ENCODE data around the gene KLHL17. TPM values are rescaled to one million over a fixed set of nuclear protein-coding genes. Genes with fewer than 3 reads are reported as not detected.
"Not testable (repeated sequence)": the region's sequence is repeated elsewhere in the genome, so short reads cannot be mapped to it uniquely, and the experiment has no call there.

The KLHL17 gene
- polyA plus RNA-seq, 6 donors from 2014 or later, result 0.70 to 1.8 (median 1.4) TPM; not detected in 1

DNA sequence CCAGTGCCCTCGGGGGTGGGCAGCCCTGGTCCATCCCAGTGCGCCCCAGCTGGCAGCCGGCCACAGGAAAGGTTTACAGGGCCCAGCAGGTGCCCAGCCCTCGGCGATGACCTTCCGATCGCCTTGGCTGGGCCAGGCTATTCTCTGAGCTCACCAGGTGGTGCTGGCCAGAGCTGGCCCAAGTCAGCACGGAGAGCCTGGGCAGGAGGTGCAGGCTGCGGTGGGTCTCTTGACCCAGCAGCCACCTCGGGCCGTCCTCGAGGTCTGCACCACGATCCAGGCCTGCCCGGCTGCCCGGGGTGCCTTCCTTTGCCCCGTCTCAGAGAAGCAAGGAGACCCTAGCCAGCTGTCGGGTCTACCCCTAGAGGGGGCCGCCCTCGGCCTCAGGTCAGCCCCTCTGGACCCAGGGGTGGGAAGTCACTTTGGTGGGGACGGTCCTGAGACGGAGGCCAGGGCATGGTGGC, 21.1 kb downstream of the KLHL17 start:
- Mint-ChIP-seq H3K27me3 (peaks cover 8 to 53% (median 27%) of the 10 kb centered on the region in 3 donors), H3K4me1 (peaks cover 0 to 4% (median 4%) of the 10 kb centered on the region in 3 donors), H3K27ac (no peak overlapping the region), H3K4me3 (no peak overlapping the region), H3K36me3 (no peaks in the 10 kb centered on the region), H3K9me3 (no peaks in the 10 kb centered on the region)
- ATAC-seq (ENCODE audit: low read depth in 2 of 2), result no peak
- DNase-seq, result no peak

- Mint-ChIP-seq H3K4me3 (no peak within 1 kb of the TSS), H3K27ac (no peak within 1 kb of the TSS), H3K27me3 (peaks cover 8 to 54% (median 27%) of the 10 kb centered on the region in 3 donors), H3K4me1 (peaks cover 0 to 4% (median 4%) of the 10 kb centered on the region in 3 donors), H3K36me3 (no peaks in the 10 kb centered on the region), H3K9me3 (no peaks in the 10 kb centered on the region)
- DNase-seq, result no peak
- ATAC-seq (ENCODE audit: low read depth in 2 of 2), result no peak
These were observed 21.7 kb downstream of the KLHL17 start, which contains the start of gene PERM1 for GRCh38 chr1:981955-982558. TSS of gene PERM1 (minus strand) at chr1:982093. CDS start at chr1:981029, 1,064 bp downstream.

DNA sequence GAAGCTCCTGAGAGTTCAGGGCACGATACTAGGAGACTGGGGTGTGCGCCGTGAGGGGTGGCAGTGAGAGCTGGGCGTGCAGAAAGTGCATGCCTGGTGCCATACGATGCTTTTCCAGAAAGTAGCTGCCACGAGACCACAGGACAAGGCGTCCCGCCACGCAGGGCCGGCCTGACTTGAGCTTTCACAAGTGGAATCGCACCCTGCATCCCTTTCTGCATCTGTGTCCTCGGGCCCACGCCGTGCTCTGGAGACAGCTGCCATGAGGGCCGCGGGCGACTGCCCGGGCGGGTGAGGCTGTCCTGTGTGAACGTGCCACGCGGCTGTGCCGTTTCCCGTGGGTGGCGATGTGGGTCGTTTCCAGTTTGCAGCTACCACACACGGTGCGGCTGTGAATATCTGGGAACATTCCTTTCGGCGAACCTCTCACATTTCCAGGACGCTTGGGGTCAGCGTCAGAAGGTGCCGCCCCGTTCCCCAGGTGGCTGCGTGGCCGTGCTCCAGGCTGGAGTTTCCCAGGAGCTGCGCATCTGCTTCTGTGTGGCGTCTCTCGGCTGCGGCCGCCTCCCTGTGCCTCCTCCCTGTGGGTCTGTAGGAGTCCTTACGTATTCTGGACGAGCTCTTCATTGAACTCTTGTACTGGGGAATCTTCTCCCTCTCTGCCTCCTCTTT, 22.5 kb downstream of the KLHL17 start:
- Mint-ChIP-seq H3K27me3 (peaks cover 10 to 60% (median 26%) of the 10 kb centered on the region in 3 donors), H3K9me3 (peaks cover 0 to under 1% (median 0%) of the 10 kb centered on the region in 7 donors), H3K27ac (no peak overlapping the region), H3K4me1 (peaks cover 0 to 4% (median 4%) of the 10 kb centered on the region in 3 donors), H3K36me3 (no peaks in the 10 kb centered on the region), H3K4me3 (no peak overlapping the region)
- DNase-seq (no peak), ATAC-seq (ENCODE audit: low read depth in 2 of 2) (no peak)

- H3K36me3 Mint-ChIP-seq, result peaks cover 0 to 2% of the 10 kb centered on the region in 2 donors
- peak overlapping the region in 2 of 6 donors; percentile 30 to 54 for H3K27ac Mint-ChIP-seq
- no peaks in the 10 kb centered on the region for H3K4me1 Mint-ChIP-seq
These were observed 23.6 kb downstream of the KLHL17 start for GRCh38 chr1:983798-984475.

GRCh38 chr1:984476-984814, 24.1 kb downstream of the KLHL17 start:
- Mint-ChIP-seq H3K4me3 (no peak overlapping the region), H3K27ac (peak overlapping the region in 1 of 6 donors; percentile 54), H3K27me3 (peaks cover 22 to 70% (median 33%) of the 10 kb centered on the region in 3 donors), H3K36me3 (peaks cover 0 to 5% of the 10 kb centered on the region in 2 donors), H3K9me3 (peaks cover 0 to 7% (median 0%) of the 10 kb centered on the region in 7 donors), H3K4me1 (no peaks in the 10 kb centered on the region)
- ATAC-seq (ENCODE audit: low read depth in 2 of 2) (no peak), DNase-seq (no peak)

More at GRCh38 chr1:983798-984475, 23.6 kb downstream of the KLHL17 start:
- ATAC-seq (ENCODE audit: low read depth in 2 of 2), result peak; percentile 80 to 83
- Mint-ChIP-seq H3K4me3 (no peak overlapping the region), H3K27me3 (peaks cover 19 to 65% (median 28%) of the 10 kb centered on the region in 3 donors), H3K9me3 (peaks cover 0 to 5% (median 0%) of the 10 kb centered on the region in 7 donors)
- peak; percentile 60 for DNase-seq

DNA sequence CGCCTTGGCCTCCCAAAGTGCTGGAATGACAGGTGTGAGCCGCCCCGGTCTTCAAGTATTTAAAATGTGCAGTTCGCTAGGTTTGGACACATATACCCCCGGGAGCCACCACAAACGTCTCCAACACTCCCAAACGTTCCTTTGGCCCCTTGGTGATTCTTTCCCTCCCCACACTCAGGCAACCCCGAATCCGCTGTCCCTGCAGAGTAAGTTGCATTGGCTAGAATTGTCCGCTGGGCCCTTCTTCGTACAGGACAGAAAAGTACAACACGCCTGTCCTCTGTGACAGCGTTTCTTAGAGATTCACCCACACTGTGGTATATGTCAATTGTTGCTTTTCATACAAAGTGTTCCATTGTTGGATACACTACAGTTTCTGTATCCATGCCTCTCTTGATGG, 24.7 kb downstream of the KLHL17 start:
- Mint-ChIP-seq H3K4me3 (no peak overlapping the region), H3K27me3 (peaks cover 26 to 77% (median 36%) of the 10 kb centered on the region in 3 donors), H3K27ac (no peak overlapping the region), H3K9me3 (peaks cover 0 to 7% (median 0%) of the 10 kb centered on the region in 7 donors), H3K4me1 (no peaks in the 10 kb centered on the region), H3K36me3 (peaks cover 0 to 5% of the 10 kb centered on the region in 2 donors)
- no peak for ATAC-seq (ENCODE audit: low read depth in 2 of 2)
- no peak for DNase-seq

DNA sequence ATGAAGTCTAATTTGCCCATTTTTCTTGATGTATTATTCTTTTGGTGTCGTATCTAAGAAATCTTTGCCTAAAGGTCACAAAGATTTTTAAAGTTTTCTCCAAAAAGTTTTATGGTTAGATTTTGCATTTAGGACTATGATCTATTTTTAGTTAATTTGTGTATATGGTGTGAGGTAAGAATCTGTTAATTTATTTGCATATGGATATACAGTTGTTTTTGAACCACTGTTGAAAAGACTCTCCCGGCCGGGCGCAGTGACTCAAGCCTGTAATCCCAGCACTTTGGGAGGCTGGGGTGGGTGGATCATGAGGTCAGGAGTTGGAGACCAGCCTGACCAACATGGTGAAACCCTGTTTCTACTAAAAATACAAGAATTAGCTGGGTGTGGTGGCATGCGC, 27.7 kb downstream of the KLHL17 start:
- H3K27ac Mint-ChIP-seq; H3K4me1 Mint-ChIP-seq; H3K4me3 Mint-ChIP-seq; DNase-seq; ATAC-seq (ENCODE audit: low read depth in 2 of 2); H3K9me3 Mint-ChIP-seq: not testable (repeated sequence)
- peaks cover 6 to 18% of the 10 kb centered on the region in 2 donors for H3K36me3 Mint-ChIP-seq
- peaks cover 36 to 86% (median 46%) of the 10 kb centered on the region in 3 donors for H3K27me3 Mint-ChIP-seq

GRCh38 chr1:991275-991674, 30.9 kb downstream of the KLHL17 start:
- peaks cover 6 to 18% of the 10 kb centered on the region in 2 donors for H3K36me3 Mint-ChIP-seq
- peak overlapping the region in 1 of 6 donors; percentile 44 for H3K27ac Mint-ChIP-seq
- H3K27me3 Mint-ChIP-seq, result peaks cover 44 to 87% (median 55%) of the 10 kb centered on the region in 3 donors
- not testable (repeated sequence) for ATAC-seq (ENCODE audit: low read depth in 2 of 2); H3K4me3 Mint-ChIP-seq; H3K9me3 Mint-ChIP-seq; DNase-seq; H3K4me1 Mint-ChIP-seq

GRCh38 chr1:991895-992294, 31.5 kb downstream of the KLHL17 start:
- Mint-ChIP-seq H3K9me3 (peaks cover 0 to 10% (median 4%) of the 10 kb centered on the region in 7 donors), H3K27ac (no peak overlapping the region), H3K36me3 (peaks cover 6 to 18% of the 10 kb centered on the region in 2 donors), H3K4me1 (peaks cover 0 to 10% (median 6%) of the 10 kb centered on the region in 3 donors), H3K27me3 (peaks cover 44 to 85% (median 58%) of the 10 kb centered on the region in 3 donors), H3K4me3 (no peak overlapping the region)
- no peak for ATAC-seq (ENCODE audit: low read depth in 2 of 2)
- DNase-seq, result no peak

GRCh38 chr1:992362-992761, 32.0 kb downstream of the KLHL17 start:
- Mint-ChIP-seq H3K9me3 (peaks cover 0 to 10% (median 4%) of the 10 kb centered on the region in 7 donors), H3K4me1 (peaks cover 2 to 14% (median 10%) of the 10 kb centered on the region in 3 donors), H3K27ac (no peak overlapping the region), H3K27me3 (peaks cover 44 to 89% (median 62%) of the 10 kb centered on the region in 3 donors), H3K36me3 (peaks cover 6 to 18% of the 10 kb centered on the region in 2 donors), H3K4me3 (no peak overlapping the region)
- no peak for DNase-seq
- no peak for ATAC-seq (ENCODE audit: low read depth in 2 of 2)

DNA sequence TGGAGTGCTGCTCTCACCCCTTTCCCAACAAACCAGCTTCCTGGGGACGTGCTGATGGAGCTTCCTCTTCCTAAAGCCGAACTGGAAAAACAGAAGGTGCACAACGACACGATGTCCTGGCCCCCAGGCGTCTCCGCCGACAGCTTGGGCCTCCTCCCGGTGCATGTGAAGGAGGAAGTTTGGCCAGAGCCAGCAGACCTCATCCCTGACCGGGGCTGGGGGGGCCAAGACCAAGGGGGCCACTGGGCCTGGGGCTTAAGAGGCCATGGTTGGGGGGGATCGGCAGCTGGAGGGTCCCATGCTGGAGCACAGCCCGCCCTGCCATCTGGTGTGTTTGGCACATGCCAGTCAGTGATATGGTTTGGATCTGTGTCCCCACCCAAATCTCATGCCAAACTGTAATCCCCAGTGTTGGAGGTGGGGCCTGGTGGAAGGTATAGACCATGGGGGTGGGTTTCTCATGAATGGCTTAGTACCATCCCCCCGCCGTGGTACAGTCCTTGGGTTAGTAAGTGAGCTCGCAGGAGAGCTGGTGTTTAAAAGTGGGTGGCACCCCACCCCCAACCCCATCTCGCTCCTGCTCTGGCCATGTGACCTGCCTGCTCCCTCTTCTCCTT, 33.1 kb downstream of the KLHL17 start:
- Mint-ChIP-seq H3K4me3 (no peak overlapping the region), H3K9me3 (peaks cover 0 to 7% (median 4%) of the 10 kb centered on the region in 7 donors), H3K27me3 (peaks cover 38 to 84% (median 62%) of the 10 kb centered on the region in 3 donors), H3K4me1 (peaks cover 6 to 16% (median 11%) of the 10 kb centered on the region in 3 donors), H3K36me3 (peaks cover 6 to 18% of the 10 kb centered on the region in 2 donors), H3K27ac (no peak overlapping the region)
- no peak for ATAC-seq (ENCODE audit: low read depth in 2 of 2)
- DNase-seq, result no peak

- not testable (repeated sequence) for H3K27ac Mint-ChIP-seq; ATAC-seq (ENCODE audit: low read depth in 2 of 2); DNase-seq; H3K9me3 Mint-ChIP-seq
- Mint-ChIP-seq H3K36me3 (peaks cover 6 to 13% of the 10 kb centered on the region in 2 donors), H3K27me3 (peaks cover 29 to 73% (median 51%) of the 10 kb centered on the region in 3 donors), H3K4me3 (peak overlapping the region in 1 of 8 donors; percentile 20), H3K4me1 (peaks cover 6 to 16% (median 11%) of the 10 kb centered on the region in 3 donors)
These were observed 34.2 kb downstream of the KLHL17 start for GRCh38 chr1:994546-994945.

All from naive B cell (primary cell).